GM18907 (cell line): Measurements from ENCODE around the gene WDR36.

Experiments used
- ATAC-seq: cut with Tn5 transposase; IDR thresholded peaks from one replicate; pipeline ENCODE4 v1.9.1; 2021; ENCODE audit warnings: mild to moderate bottlenecking, moderate library complexity; ENCODE audit not compliant: unreplicated experiment

The WDR36 gene

DNA sequence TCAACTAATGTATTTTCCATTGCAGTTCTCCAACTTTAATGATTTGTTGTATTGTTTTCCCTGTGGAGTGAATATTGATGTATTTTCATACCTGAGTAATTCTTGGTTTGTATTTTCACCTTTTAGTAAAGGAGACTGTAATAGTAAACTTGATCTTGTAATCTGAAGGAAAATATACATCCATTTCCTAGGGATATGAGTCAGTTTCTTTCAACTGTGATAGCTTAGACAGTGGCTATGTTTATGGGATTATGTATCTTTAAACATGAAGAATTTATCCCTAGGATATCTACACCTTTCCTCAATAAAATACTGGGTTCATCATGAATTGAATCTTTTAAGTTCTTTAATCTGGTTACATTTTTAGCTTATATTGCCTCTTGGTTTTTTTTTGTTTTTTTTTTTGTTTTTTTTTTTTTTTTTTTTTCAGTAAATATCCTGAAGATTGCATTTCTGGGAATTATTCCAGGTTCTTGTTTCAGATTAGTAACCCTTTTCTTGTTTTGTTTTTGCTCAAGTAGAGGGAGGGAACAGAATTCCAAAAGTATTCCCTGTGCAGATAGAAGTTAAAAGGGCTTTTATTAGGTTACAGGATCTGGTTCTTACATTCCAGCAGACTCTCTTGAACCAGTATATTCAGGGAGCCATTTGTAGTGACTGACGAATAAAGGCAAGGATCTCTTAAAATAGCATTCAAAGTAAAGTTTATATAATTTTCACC is 7.1 kb downstream of the WDR36 start:
- no peak for ATAC-seq

DNA sequence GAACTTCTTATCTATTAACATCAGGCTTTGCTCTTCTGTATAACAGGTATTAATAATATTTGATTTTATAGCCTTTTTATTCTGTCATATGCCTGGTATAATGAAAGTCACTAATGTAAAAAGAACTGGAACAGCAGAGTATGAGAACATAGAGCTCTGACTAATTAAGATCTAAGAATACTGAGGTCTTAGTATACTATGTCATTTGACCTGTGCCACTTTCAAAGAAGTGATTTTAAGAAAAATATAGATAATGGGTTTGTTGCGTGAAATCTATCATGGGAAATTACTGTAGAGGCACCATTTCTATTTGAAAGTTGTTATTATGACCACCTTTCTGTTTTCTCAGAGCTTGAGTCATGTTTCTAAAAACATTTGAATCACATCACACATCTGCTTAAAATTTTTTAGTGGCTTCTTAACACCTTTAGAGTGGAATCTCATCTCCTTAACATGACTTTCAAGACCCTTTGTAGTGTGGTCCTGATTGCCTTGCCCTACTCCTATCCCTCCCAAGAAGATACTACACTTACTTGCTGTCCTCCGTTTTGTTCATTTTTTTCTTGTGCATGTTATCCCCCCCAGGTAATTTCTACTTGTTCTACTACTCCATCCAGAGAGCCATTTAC is 14.3 kb downstream of the WDR36 start:
- ATAC-seq: no peak

DNA sequence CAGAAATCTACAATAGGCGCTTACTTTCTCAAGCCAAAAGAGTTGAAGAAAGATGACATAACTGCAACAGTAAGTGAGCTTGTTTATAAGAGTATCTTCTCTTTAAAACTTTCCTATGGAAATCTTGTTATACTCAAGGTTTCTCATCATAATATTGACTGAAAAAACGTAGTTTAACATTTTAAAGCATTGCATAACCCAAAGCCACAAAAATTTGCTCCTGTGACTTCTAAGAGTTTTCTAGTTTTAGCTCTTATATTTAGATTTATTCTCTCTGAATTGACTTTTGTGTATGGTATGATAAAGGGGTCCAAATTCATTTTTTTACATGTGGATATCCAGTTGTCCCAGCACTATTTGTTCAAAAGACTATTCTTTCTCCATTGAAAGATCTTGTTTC is 15.2 kb downstream of the WDR36 start:
- no peak for ATAC-seq

DNA sequence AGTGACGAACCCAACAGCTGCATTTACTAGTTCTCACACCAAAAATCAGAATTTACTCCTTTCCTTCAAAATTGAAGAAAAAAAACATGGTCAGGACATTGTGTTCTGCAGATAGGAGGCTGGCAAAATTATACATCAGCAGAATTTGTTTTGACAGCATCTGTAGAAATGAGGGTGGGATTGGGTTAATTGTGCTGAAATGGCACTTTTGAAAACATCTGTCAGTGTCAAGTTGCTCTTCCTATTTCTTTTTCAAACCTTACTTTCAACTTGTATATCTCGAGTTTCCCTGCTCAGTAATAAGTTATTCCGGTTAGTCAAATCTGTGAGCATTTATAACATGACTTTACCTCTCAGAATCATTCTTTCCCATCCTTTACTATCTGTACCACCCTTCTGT is 19.8 kb downstream of the WDR36 start:
- ATAC-seq: no peak

DNA sequence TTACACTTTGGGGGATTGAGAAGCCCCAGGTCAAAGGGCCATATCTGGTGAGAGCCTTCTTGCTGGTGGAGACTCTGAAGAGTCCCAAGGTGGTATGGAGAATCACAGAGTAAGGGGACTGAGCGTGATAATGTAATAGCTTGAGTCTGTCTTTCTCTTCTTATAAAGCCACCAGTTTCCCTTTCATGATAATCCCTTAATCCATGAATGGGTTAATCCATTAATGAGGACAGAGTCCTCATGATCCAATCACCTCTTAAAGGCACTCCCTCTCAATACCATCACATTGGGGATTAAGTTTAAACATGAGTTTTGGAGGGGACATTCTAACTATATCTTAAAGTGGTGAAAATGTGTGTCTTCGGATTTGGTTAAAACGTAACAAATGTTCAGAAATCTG is 21.5 kb downstream of the WDR36 start:
- no peak for ATAC-seq

DNA sequence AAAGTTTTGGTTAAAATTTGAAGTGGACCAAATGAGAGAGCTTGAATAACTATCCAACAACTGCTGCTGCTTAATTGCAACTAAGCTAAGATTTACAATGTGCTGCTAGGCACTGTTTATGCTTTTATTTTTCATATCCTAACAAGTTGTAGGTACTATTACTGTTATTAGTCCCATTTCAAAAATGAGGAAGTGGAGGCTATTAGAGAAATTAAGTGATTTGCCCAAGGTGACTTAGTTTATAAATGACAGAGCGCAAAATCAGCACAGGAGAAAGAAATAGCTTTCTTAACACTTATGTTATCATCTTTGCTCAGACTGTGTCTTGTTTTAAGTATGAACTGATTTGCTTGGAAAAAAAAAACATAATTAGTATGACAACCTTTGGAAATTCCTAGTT is 23.1 kb downstream of the WDR36 start:
- no peak for ATAC-seq

DNA sequence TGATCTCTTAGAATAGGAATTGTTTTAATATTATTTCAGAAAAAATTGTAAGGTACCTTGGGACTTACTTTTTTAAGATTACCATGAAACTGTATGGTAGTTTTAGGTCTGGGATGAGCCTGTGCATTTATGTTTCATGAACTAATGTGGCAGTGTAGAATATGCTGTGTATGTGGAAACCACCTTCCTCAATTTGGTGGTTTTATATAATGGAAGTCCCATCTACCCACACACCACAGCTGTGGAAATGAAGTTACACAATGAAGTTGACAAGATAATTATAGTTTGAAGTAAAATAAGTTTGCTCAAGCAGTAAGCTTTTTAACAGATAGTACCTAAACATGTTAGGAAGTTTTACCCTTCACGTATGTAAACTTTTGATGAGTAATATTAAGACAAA is 24.4 kb downstream of the WDR36 start:
- ATAC-seq: no peak

DNA sequence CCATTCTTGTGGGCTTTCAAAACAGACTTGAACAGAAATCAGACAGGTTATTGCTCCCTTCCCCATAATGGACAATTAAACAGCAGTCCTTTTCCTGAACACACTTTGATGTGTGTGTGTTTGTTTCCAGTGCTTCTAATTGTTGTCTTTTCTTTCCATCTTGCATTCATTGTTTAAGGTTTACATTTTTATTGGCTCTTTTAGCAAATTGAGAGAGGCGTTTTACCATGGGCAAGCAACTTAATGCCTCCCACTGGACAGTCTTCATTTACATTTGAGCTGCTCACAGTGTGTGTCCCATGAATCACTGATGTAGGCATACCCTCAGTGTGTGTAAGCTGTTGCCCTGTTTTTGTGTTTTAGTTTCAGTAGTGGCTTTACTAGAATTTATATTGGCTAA is 25.0 kb downstream of the WDR36 start:
- ATAC-seq: no peak

DNA sequence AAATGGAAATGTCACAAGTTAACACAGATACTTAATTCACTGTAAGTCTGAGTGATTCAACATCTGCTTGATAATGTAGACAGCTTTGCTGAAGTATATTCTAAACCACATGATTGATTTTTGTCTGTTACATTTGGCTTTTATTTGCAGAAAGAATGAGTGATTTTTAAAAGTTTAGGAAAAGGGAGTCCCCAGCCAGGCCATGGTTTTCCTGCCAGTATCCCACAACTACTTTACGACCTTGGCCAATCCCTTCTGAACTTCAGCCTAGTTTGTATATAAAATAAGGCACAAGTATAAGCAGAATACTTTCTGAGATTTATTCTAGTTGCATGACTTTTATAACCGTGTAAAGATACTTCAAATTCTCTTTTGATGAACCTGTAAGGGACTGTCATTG is 27.1 kb downstream of the WDR36 start:
- no peak for ATAC-seq

DNA sequence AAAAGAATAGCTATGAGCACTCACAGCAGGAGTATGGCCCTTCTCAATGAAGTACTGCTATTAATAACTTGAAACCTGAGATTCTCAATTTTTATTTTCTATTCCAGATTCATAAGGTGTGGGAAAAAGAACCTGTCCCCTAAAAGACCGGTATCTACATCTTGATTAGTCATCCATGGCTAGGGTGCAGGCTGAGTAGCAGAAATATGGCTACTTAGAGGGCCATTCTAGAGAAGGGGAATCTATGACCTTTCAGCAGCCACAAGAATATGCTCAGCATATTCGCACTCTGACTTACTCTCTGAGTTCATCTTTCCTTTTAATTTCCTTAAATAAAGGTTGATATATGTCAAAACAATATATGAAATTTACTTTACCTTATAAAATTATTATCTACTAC is 27.7 kb downstream of the WDR36 start:
- peak; percentile 44 for ATAC-seq

DNA sequence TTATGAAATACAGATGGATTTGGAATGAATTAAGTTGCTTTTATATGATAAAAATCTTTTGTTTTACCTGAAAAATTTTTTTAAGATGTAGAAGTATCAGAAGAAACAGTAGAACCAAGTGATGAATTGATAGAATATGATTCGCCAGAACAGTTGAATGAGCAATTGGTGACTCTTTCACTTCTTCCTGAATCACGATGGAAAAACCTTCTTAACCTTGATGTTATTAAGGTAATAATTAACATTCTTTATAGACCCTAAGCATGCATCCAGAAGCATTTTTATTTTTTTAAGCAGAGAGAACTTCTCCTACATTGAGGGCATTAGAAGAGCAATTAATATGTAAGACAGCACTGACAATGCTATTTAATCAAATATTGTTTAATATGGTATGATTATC is 28.8 kb downstream of the WDR36 start:
- ATAC-seq: no peak

DNA sequence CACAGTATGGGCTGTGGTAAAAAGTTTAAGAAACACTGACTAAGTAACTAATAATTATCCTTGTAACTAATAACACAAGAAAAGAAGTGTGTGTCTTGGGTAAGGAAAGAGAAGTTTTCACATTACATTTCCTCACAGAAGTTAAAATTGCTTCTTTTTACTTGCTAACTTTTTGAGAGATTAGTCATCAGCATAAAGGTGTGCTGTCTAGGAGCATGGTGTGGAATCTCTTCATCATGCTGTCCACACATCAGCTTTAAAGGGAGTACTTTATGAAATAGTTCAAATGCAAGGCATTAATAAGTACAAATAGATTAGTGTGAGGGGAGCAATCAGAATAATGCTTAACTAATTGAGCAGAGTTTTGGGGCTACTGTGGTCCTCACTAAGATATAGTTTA is 29.8 kb downstream of the WDR36 start:
- ATAC-seq: no peak

DNA sequence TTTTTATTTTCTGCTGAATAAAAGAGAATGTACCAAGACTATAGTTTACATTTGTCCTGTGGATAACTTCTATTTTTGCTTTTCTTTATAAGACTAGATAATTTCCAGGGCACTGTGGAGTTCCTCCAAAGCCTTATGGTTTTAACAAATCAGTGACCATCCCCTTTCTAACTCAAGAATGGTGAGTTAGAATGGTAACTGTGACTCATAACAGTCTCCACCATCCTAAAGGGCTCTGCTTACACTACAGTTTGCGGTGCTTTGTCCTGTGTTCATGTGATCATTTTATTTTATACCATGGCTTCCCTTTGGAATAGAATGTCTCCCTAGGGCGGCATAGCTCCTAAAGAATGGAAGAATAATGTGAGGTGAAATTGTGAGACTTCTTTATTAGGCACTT is 30.2 kb downstream of the WDR36 start:
- ATAC-seq: peak; percentile 51

DNA sequence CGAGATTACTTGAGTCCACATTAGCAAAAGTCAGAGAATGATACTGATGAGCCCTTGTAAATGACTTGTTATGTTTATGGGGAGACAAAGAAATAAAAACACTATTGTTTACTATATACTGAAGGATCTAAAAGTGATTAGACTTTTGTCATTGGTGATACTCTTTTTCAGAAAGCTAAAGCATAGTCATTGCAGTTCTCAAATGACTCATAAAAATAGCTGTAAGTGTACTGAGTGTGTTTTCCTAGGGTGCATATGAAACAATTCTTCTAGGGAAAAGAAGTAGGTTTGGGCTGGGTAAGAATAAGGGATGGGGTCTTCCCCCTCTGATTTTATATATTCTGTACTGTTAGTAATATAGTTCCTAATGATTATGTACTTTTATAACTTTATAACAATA is 32.6 kb downstream of the WDR36 start:
- no peak for ATAC-seq

DNA sequence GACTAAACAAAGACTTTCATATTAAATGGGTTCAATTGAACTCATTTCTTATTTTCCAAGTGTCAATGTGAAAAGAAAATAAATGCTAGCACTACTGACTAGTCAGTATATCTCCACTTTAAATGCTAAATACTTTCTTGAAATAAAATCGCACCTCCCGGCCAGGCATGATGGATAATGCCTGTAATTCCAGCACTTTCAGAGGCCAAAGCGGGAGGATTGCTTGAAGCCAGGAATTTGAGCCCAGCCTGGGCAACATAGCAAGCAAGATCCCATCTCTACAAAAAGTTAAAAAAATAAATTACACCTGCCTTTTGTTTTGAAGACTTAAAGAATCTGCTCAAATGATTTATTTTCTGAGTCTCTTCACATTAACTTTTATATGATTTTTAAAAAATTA is 34.7 kb downstream of the WDR36 start:
- no peak for ATAC-seq

DNA sequence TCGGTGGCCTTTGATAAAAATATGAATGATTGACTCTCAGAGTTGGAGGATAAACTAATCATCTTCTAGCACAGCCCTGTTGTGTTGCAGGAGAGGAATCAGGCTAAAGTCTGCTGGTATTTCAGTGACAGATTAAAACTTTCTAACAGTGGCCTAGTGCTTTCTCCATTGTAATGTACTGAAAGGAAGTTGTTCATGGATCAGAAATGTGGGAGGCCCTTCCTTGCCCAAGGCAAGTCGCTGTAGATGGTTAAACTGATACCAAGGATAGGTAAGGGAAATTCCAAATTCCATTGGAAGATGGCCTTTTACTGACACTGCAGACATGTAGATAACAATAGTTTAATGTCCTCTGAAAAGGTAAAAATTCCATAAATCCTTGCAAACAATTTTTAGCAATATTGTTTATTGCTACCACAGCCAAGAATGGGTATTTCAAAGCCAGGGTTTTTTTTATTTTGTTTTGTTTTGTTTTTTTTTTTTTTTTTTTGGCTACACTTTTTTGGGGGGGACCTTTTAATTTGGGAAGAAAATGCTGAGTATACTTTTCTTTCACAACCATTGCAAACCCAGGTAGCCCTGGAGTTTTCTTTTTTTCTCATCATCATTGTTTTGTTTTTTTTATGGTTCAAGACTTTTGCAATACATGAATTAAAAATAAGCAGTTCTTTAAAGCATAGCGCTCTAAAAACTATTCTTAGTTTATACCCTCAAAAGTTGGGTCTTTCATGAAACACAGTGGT is 35.5 kb downstream of the WDR36 start:
- ATAC-seq: no peak

DNA sequence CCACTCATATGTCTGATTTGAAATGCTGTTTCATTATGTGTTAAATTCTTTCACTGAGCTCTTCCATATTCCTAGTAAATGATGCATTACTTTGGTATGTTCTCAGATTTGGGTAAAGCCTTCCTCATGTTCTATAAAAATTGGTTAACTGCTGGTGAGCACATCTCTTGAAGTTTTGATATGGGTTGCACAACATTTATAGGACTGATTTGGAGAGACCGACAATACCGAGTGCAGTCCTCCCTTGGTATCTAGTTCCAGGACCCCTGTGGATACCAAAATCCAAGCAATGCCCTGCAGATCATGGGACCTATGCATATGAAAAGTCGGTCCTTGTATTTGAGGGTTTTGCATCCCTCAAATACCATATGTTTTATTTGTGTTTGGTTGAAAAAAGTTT is 37.8 kb downstream of the WDR36 start:
- ATAC-seq: no peak

DNA sequence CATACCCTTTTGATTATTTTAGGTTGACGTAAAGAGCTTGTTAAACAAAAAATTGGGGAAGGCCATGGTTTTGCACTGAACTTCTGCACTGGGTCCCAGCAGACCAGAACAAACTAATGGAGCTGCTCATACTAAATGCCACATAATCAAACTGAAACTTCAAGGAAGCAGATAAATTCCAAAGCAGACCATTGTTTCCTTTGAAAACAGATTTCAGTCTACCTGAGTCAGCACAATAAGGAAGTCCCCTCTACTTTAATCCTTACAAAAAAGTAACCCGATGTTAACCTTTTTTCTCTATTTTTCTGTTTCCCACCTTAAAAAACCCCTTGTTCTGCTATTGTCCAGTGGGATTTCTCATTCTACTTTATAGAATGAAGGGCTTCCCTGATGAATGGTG is 39.2 kb downstream of the WDR36 start:
- no peak for ATAC-seq

DNA sequence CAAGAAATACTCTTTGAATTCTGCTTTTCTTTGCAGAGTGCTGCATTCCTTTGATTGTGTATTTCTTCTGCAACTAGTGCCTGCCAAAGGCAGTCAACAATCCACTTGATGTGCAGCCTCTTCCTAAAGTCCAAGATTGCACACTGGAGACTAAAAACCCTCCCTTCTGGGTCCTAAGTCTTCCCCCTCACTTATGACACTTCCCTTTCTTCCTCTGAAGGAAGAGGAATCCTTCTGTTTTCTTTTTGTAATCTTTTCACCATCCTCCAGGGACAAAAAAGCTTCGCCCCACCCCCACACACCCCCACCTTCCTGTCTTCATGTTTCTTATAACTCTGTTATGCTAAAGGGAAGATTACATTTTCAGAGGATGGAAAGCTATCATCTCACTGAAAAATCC is 39.9 kb downstream of the WDR36 start:
- ATAC-seq: no peak

DNA sequence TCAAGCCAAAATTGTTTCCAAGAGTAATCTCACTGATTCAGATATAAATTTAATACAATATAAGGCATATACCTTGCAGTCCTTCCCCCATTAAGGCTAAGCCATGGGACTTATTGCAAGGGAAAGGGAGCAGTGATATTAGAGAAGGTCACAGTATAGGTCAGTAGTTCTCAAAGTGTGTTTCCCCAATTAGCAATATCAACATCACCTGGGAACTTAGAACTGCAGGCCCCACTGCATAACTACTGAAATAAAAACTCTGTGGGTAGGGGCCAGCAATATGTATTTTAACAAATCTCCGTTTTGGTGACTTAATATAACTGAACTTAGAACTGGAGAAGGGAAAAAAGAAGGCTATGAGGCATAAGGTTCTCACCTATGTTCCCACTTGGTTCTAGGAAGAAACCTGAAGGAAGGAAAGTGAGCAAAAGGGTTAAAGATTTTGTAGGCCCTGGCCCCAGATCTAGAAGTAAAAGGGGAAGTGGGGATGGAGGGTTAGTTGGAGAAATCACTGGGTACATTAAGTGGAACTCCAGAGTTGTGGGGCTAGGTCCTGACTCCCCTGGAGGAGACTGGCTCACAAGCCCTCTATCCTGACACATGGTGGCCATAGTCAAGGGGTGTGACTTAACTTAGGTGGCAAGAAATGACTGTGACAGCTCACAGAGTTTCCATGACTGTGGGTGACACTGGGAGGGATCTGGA is 40.7 kb downstream of the WDR36 start:
- ATAC-seq: no peak

DNA sequence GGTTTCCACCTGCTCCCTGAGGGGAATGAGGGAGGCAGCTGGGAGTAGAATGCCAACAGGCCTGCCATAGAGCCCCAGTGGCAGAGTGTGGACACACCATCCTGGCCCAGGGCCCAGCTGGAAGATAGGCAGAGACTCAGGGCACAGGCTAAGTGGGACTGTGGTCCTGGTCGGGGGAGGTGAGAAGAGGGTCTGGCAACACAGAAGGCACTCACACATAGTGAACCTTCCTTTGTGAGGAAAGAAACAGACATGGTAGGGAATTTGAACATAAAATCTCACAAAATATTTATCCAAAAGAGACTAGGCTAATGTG is 41.2 kb downstream of the WDR36 start:
- ATAC-seq: no peak

DNA sequence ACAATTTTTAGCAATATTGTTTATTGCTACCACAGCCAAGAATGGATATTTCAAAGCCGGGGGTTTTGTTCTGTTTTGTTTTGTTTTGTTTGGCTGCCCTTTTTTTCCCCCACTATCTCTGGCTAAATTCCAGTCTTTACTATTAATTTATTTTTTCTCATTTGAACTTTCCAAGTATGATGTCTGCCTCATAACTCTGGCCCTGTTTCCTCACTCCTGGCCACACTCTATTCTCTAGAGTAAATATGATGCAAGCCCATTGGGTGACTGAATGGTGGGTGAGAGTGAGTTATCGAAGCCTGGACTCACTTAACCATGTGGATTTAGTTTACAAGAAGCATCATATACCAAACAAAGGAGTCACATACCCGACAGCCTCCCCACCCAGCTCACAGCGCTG is 41.9 kb downstream of the WDR36 start:
- ATAC-seq: no peak
